Neural cell (in vitro differentiated cells): Measurements from ENCODE around the gene SLC2A10.

Experiments
- CTCF ChIP-seq: fragments of 450-650 bp; IDR thresholded peaks from 2 replicates; pipeline ENCODE4 v1.5.1; 2014; ENCODE audit warnings: antibody characterized with exemption, mild to moderate bottlenecking, moderate library complexity; ENCODE audit not compliant: poor library complexity, severe bottlenecking
- EP300 ChIP-seq: fragments of 450-650 bp; conservative IDR thresholded peaks from 2 replicates; pipeline ENCODE4 v1.6.1; 2014; ENCODE audit warnings: antibody characterized with exemption, mild to moderate bottlenecking, moderate library complexity; ENCODE audit not compliant: poor library complexity, severe bottlenecking
- EZH2 ChIP-seq: fragments of 200-600, 300-800 bp; shearing (Covaris generic), sonication (generic); IDR thresholded peaks from 2 replicates; pipeline ENCODE4 v1.6.1; 2014; ENCODE audit warnings: antibody characterized with exemption, low read length, borderline replicate concordance, mild to moderate bottlenecking; ENCODE audit not compliant: insufficient read depth, poor library complexity, severe bottlenecking
- POLR2AphosphoS5 ChIP-seq: IDR thresholded peaks from 2 replicates; pipeline ENCODE4 v1.6.1; 2012
- REST ChIP-seq: IDR thresholded peaks from 2 replicates; pipeline ENCODE4 v1.6.1; 2012; ENCODE audit warnings: borderline replicate concordance

GRCh38 chr20:46666818-46667515 is 42.5 kb upstream of the SLC2A10 start:
- no peak for TF ChIP-seq CTCF
- TF ChIP-seq EZH2: no peak
- no peak for TF ChIP-seq REST
- TF ChIP-seq EP300: no peak
- no peak for TF ChIP-seq POLR2AphosphoS5
